Stimulated activated CD8-positive, alpha-beta memory T cell treated with anti-CD3 and anti-CD28 coated beads, Interleukin-4, amount 100 ng/mL, for 24 hours (primary cell): ENCODE results near the gene SLC5A8.

Experiments used
- DNase-seq: peaks from one replicate; pipeline ENCODE4 v3.0.0-alpha.2; 2020; ENCODE audit warnings: low read depth

SLC5A8 gene

GRCh38 chr12:101209319-101210302 is at the start of gene SLC5A8:
SLC5A8 (minus strand) TSS chr12:101210238; CDS start chr12:101209848, 390 bp downstream.
- no peak for DNase-seq

- DNase-seq, result no peak
Measured at GRCh38 chr12:101257357-101257756, 47.3 kb upstream of the SLC5A8 start.

GRCh38 chr12:101256266-101256665 is 46.2 kb upstream of the SLC5A8 start:
- no peak for DNase-seq

GRCh38 chr12:101243616-101244015 is 33.6 kb upstream of the SLC5A8 start:
- DNase-seq, result no peak

GRCh38 chr12:101243074-101243473 is 33.0 kb upstream of the SLC5A8 start:
- DNase-seq, result no peak

GRCh38 chr12:101238800-101239329 is 28.8 kb upstream of the SLC5A8 start:
- no peak for DNase-seq

- DNase-seq, result no peak
Measured at GRCh38 chr12:101238306-101238705, 28.3 kb upstream of the SLC5A8 start.

GRCh38 chr12:101235686-101236085 is 25.6 kb upstream of the SLC5A8 start:
- no peak for DNase-seq

- no peak for DNase-seq
Measured at GRCh38 chr12:101231636-101232035, 21.6 kb upstream of the SLC5A8 start.

GRCh38 chr12:101230547-101230946 is 20.5 kb upstream of the SLC5A8 start:
- no peak for DNase-seq

GRCh38 chr12:101229841-101230241 is 19.8 kb upstream of the SLC5A8 start:
- no peak for DNase-seq

- no peak for DNase-seq
Measured at GRCh38 chr12:101221301-101221700, 11.3 kb upstream of the SLC5A8 start.

- DNase-seq, result no peak
Measured at GRCh38 chr12:101216810-101217209, 6.8 kb upstream of the SLC5A8 start.

- DNase-seq, result no peak
Measured at GRCh38 chr12:101207086-101207780, 2.8 kb downstream of the SLC5A8 start.

GRCh38 chr12:101204602-101205304 is 5.3 kb downstream of the SLC5A8 start:
- DNase-seq, result no peak

- DNase-seq, result no peak
Measured at GRCh38 chr12:101200824-101201223, 9.2 kb downstream of the SLC5A8 start.

- DNase-seq, result no peak
Measured at GRCh38 chr12:101200145-101200544, 9.9 kb downstream of the SLC5A8 start.

GRCh38 chr12:101186291-101186690 is 23.7 kb downstream of the SLC5A8 start:
- DNase-seq, result no peak

GRCh38 chr12:101181776-101182175 is 28.3 kb downstream of the SLC5A8 start:
- DNase-seq, result no peak

GRCh38 chr12:101174541-101174940 is 35.5 kb downstream of the SLC5A8 start:
- DNase-seq, result no peak

- no peak for DNase-seq
Measured at GRCh38 chr12:101173197-101173749, 36.8 kb downstream of the SLC5A8 start.

GRCh38 chr12:101172316-101172715 is 37.7 kb downstream of the SLC5A8 start:
- DNase-seq, result no peak
